ENCODE measurements around the gene IVNS1ABP.

IVNS1ABP gene

GRCh38 chr1:185250063-185250462, 67.0 kb downstream of the IVNS1ABP start:
- DNase-seq: no peak

- DNase-seq: no peak
Observed at GRCh38 chr1:185249563-185249962, 67.5 kb downstream of the IVNS1ABP start.

Measured in HCEC 1CT (cell line).